ENCODE results near the gene RXYLT1. TPM values are rescaled to one million over a fixed set of nuclear protein-coding genes. Genes with fewer than 3 reads are reported as not detected.

Gene RXYLT1
- total and polyA plus RNA-seq, 2 of the 8 experiments (the other 6 are each of a cell fraction or from before 2014, with no cell fraction given) = 3.8 to 10.9 TPM

DNA sequence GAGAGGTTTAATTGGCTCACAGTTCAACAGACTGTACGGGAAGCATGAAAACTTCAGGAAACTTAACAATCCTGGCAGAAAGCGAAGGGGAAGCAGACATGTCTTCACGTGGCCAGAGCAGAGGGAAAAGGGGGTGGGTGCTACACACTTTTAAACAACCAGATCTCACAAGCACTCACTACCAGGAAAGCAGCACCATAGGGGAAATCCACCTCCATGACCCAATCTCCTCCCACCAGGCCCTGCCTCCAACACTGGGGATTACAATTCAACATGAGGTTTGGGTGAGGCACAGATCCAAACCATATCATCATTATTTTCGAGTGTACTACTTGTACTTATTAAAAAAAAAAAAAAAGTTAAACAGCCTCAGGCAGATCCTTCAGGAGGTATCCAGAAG is 29.9 kb downstream of the RXYLT1 start:
- WGBS, 2 experiments (ENCODE audit: extremely low coverage in 1 of 2, insufficient coverage in 1 of 2, insufficient read length in 1 of 2, insufficient replicate concordance in 2 of 2, low coverage in 1 of 2, low lambda C conversion rate in 2 of 2, missing lambda C conversion rate in 1 of 2) = 90% methylated on average over 4 of the region's 4 CpGs; no CpG with 5 or more reads in 1 of the 2 experiments
- Histone ChIP-seq H3K23me2 (ENCODE audit: low read depth, low read length) (no peaks in the 10 kb centered on the region; the same call in 1 of the 2 replicates), H3K36me3 (ENCODE audit: control insufficient read depth in 2 of 4, insufficient read depth in 4 of 4, low read length in 3 of 4) (peaks cover 0 to 2% (median 0%) of the 10 kb centered on the region in 4 experiments; a peak in 1 of 8 replicates), H2BK12ac (ENCODE audit: low read depth, low read length) (no peak overlapping the region), H2BK5ac (ENCODE audit: low read depth, low read length) (no peak overlapping the region), H4K5ac (ENCODE audit: insufficient read length, low read depth, low read length) (no peak overlapping the region), H3K23ac (ENCODE audit: insufficient read length) (no peak overlapping the region), H3K4me2 (ENCODE audit: insufficient read depth in 1 of 2, low read depth in 2 of 2, low read length in 2 of 2) (no peak overlapping the region), H3K56ac (replicated peaks; ENCODE audit: insufficient read length, low read depth, low read length) (no peak overlapping the region), H2BK20ac (ENCODE audit: low read length) (no peak overlapping the region), H3K27ac (ENCODE audit: low read depth, low read length) (no peak overlapping the region), H3K14ac (ENCODE audit: insufficient read length) (no peak overlapping the region), H2AK5ac (ENCODE audit: low read depth, low read length) (no peak overlapping the region), H2AFZ (ENCODE audit: low read length) (no peak overlapping the region), H3K79me2 (ENCODE audit: control insufficient read depth in 1 of 2, insufficient read depth in 2 of 2, low read length in 2 of 2) (no peaks in the 10 kb centered on the region), H3K9ac (replicated peaks in 1 of 4; ENCODE audit: extremely low read depth in 1 of 4, low read depth in 3 of 4, low read length in 3 of 4) (no peak overlapping the region), H4K8ac (ENCODE audit: extremely low read depth, insufficient read depth, low read length) (no peak overlapping the region; the same call in 1 of the 2 replicates), H3K4me1 (replicated peaks in 1 of 4; ENCODE audit: control insufficient read depth in 3 of 4, insufficient read depth in 4 of 4, low read length in 3 of 4) (no peaks in the 10 kb centered on the region), H4K91ac (replicated peaks; ENCODE audit: insufficient read length, low read length) (no peak overlapping the region), H3K27me3 (replicated peaks in 1 of 4; ENCODE audit: control insufficient read depth in 3 of 4, extremely low read depth in 1 of 4, insufficient read depth in 3 of 4, low read length in 3 of 4) (no peaks in the 10 kb centered on the region), H4K20me1 (replicated peaks in 1 of 2; ENCODE audit: control insufficient read depth in 1 of 2, insufficient read depth in 2 of 2, low read length in 2 of 2) (no peaks in the 10 kb centered on the region), H3K79me1 (ENCODE audit: low read depth, low read length) (no peaks in the 10 kb centered on the region), H3K4me3 (ENCODE audit: extremely low read depth in 1 of 4, insufficient read depth in 2 of 4, low read depth in 3 of 4, low read length in 4 of 4) (no peak overlapping the region), H2BK120ac (replicated peaks; ENCODE audit: low read depth, low read length) (no peak overlapping the region), H3K18ac (ENCODE audit: extremely low read depth, low read length) (no peak overlapping the region), H3K9me3 (ENCODE audit: insufficient read depth in 2 of 2, low read depth in 1 of 2, low read length in 1 of 2) (no peaks in the 10 kb centered on the region), H2BK15ac (ENCODE audit: low read length) (no peak overlapping the region), H3K4ac (replicated peaks; ENCODE audit: insufficient read length, low read depth, low read length) (no peak overlapping the region)
- ChIA-PET CTCF (ENCODE audit: partially characterized antibody) (no interaction called here), POLR2A (ENCODE audit: partially characterized antibody) (interaction anchor here (0.6 to 1.1 kb wide), 2 partner anchors 9 to 1113 kb away, joined by 3 read pairs; no protein-coding TSS in a partner anchor)
- TF ChIP-seq MAFK (IDR thresholded peaks at IDR 0.05; ENCODE audit: low read depth, low read length) = no peak
- no peak for TF ChIP-seq POU5F1 (IDR thresholded peaks at IDR 0.05; ENCODE audit: low read depth, low read length)
- TF ChIP-seq, protein P1, sequence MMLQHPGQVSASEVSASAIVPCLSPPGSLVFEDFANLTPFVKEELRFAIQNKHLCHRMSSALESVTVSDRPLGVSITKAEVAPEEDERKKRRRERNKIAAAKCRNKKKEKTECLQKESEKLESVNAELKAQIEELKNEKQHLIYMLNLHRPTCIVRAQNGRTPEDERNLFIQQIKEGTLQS (IDR thresholded peaks at IDR 0.05; ENCODE audit: insufficient read depth, low read depth, low read length) = no peak
- TF ChIP-seq CBX5 (IDR thresholded peaks at IDR 0.05; ENCODE audit: low read depth, low read length) = no peak
- FAIRE-seq (no peak), DNase-seq (ENCODE audit: low read depth in 1 of 2, low spot score in 2 of 2) (no peak)
